Heart left ventricle (tissue), 16 donors: ENCODE measurements around the gene GADD45G. TPM values are rescaled to one million over a fixed set of nuclear protein-coding genes. Genes with fewer than 3 reads are reported as not detected.

Experiments used
- ATAC-seq, 4 donors: fragments of 200-7000 bp; cut with Tn5 transposase; one replicate each; pipeline ENCODE4 v1.9.1; 2020 to 2022; ENCODE audit warnings: moderate library complexity in 4 of 4, mild to moderate bottlenecking in 3 of 4, moderate number of reproducible peaks in 1 of 4
- DNase-seq, 5 donors: peaks; one replicate each; pipeline ENCODE4 v3.0.0-alpha.2; 2020
- H3K27ac ChIP-seq, 12 donors: fragments of 200-600 bp; sonication (generic) in 4 of 12; one replicate each; pipeline versions ENCODE4 v1.5.0 to v1.8.0; 2016 to 2022; ENCODE audit warnings: mild to moderate bottlenecking in 2 of 12
- H3K27me3 ChIP-seq, 9 donors: fragments of 200-600 bp; sonication (generic) in 2 of 9; one replicate each; pipeline versions ENCODE4 v1.5.1 to v1.8.0; 2016 to 2022; ENCODE audit warnings: mild to moderate bottlenecking in 3 of 9
- H3K36me3 ChIP-seq, 9 donors: fragments of 200-600 bp; sonication (generic) in 2 of 9; one replicate each; pipeline versions ENCODE4 v1.5.0 to v1.8.0; 2018 to 2022; ENCODE audit warnings: mild to moderate bottlenecking in 2 of 9
- H3K4me1 ChIP-seq, 12 donors: fragments of 200-600 bp; sonication (generic) in 4 of 12; one replicate each; pipeline versions ENCODE4 v1.5.0 to v1.8.0; 2016 to 2022; ENCODE audit warnings: mild to moderate bottlenecking in 3 of 12
- H3K4me3 ChIP-seq, 12 donors: fragments of 200-600 bp; sonication (generic) in 4 of 12; one replicate each; pipeline versions ENCODE4 v1.5.0 to v1.8.0; 2017 to 2022; ENCODE audit warnings: mild to moderate bottlenecking in 9 of 12, moderate library complexity in 4 of 12
- H3K9me3 ChIP-seq, 12 donors: fragments of 200-600 bp; sonication (generic) in 4 of 12; one replicate each; pipeline versions ENCODE4 v1.5.0 to v1.8.0; 2016 to 2022; ENCODE audit warnings: mild to moderate bottlenecking in 1 of 12
- CTCF ChIP-seq, 12 donors: fragments of 200-600 bp; sonication (generic) in 4 of 12; IDR thresholded peaks; one replicate each; pipeline versions ENCODE4 v1.5.0 to v1.8.0; 2018 to 2022; ENCODE audit warnings: antibody characterized with exemption in 12 of 12, mild to moderate bottlenecking in 5 of 12
- POLR2A ChIP-seq, 2 donors: fragments of 450-650 bp; IDR thresholded peaks; one replicate each; pipeline ENCODE4 v1.6.1; 2017; ENCODE audit warnings: antibody characterized with exemption in 2 of 2, mild to moderate bottlenecking in 2 of 2, moderate library complexity in 2 of 2
- WGBS, 4 donors: extraction: QIAGEN DNeasy Blood & Tissue Kit in 2 of 4; methylation state at CpG; one replicate each; pipeline versions ENCODE4 v1.1.5 to v1.1.7; 2013 to 2018; 5-methylcytosine and 5-hydroxymethylcytosine counted together
- intact Hi-C, 10 donors: fragments of 100-400 bp; cut with DNase I; formaldehyde crosslinking; loops; one replicate each; pipeline versions ENCODE4 v1.11.1 to v1.14.2; 2022
- polyA plus RNA-seq, 2 donors: library from polyadenylated mRNA; stranded (reverse); fragments of 200-250 nt; gene quantifications; one replicate each; pipeline ENCODE4 v1.2.3, GENCODE V29; 2013
- total RNA-seq, 9 donors: library from RNA; depleted of rRNA in 2 of 9; stranded (reverse); fragments of >200 nt in 2 of 9; fragmentation: NEBNext Ultra II Directional in 3 of 9; extraction: Animal tissue kit (Norgen Biotek cat#: 25700) in 3 of 9; gene quantifications; one replicate each; pipeline versions ENCODE4 v1.1.0 to v1.2.4, GENCODE V29; 2016 to 2023
- donor health status: ischemic (EF 13 %, LVEDD 7.1; RV severe dilation, severe dysfunction).
- donor health status: healthy with polysubstance abuse.
- donor health status: DM: no; HTN: yes; CAD: no.
- donor health status: DM: no; HTN: no; CAD: no.
- donor health status: ischemic (EF 25% LVEDD 6.9; RV normal size, moderate dysfunction).
- donor health status: ischemic (EF 25% LVEDD 5.7; RV mildly dilated, moderate dysfunction).
- donor health status: healthy.
- donor health status: DM: yes; HTN: yes; CAD: no.
- donor health status: ischemic (EF 35%, LVEDD 5.7; RV mildly dilated, moderate dysfunction).
- donor health status: nonischemic (EF 11% LVEDD 7.7; RV severe dilation, severe dysfunction).
- donor health status: DM: yes; HTN: yes; CAD: no.
- donor health status: PGD.
- donor health status: ischemic (EF 29% LVEDD 5.4; RV normal size, mild dysfunction).
- donor health status: nonischemic (EF 23%, LVEDD 6.1; RV moderate dilation, normal function).

GADD45G gene
- total and polyA plus RNA-seq, 11 donors, result 9.9 to 118 (median 17.7) TPM

GRCh38 chr9:89649039-89649691 is 44.4 kb downstream of the GADD45G start:
- DNase-seq (no peak), ATAC-seq (no peak)
- 88 to 94% (median 92%) methylated on average over 8 of the region's 8 CpGs for WGBS, 4 donors
- Histone ChIP-seq H3K4me1 (no peaks in the 10 kb centered on the region), H3K9me3 (no peaks in the 10 kb centered on the region), H3K36me3 (no peaks in the 10 kb centered on the region), H3K27me3 (no peaks in the 10 kb centered on the region), H3K27ac (no peak overlapping the region), H3K4me3 (no peak overlapping the region)
- TF ChIP-seq CTCF (IDR thresholded peaks at IDR 0.05) (no peak), POLR2A (IDR thresholded peaks at IDR 0.05) (no peak)
- intact Hi-C loops, result no loop called here

GRCh38 chr9:89654025-89654662 is 49.3 kb downstream of the GADD45G start:
- intact Hi-C loops, result no loop called here
- Histone ChIP-seq H3K27ac (no peak overlapping the region), H3K9me3 (no peaks in the 10 kb centered on the region), H3K4me1 (peaks cover 0 to 9% (median 0%) of the 10 kb centered on the region in 12 donors), H3K4me3 (no peak overlapping the region), H3K36me3 (no peaks in the 10 kb centered on the region), H3K27me3 (no peaks in the 10 kb centered on the region)
- no peak for DNase-seq
- no peak for ATAC-seq
- 82 to 85% (median 82%) methylated on average over 7 of the region's 7 CpGs for WGBS, 4 donors
- TF ChIP-seq CTCF (IDR thresholded peaks at IDR 0.05) (no peak), POLR2A (IDR thresholded peaks at IDR 0.05) (no peak)

GRCh38 chr9:89655056-89655989 is 50.5 kb downstream of the GADD45G start:
- 81 to 89% (median 86%) methylated on average over 17 of the region's 17 CpGs for WGBS, 4 donors
- DNase-seq, result no peak
- Histone ChIP-seq H3K27ac (no peak overlapping the region), H3K9me3 (no peaks in the 10 kb centered on the region), H3K4me3 (no peak overlapping the region), H3K27me3 (no peaks in the 10 kb centered on the region), H3K4me1 (peaks cover 0 to 9% (median under 1%) of the 10 kb centered on the region in 12 donors), H3K36me3 (no peaks in the 10 kb centered on the region)
- no peak for TF ChIP-seq CTCF (IDR thresholded peaks at IDR 0.05)
- no peak for TF ChIP-seq POLR2A (IDR thresholded peaks at IDR 0.05)
- intact Hi-C loops, result loop anchor here in 1 of 10 donors (5.0 kb wide), 1 partner anchor 48 kb away; the partner anchor contains the start of gene GADD45G
- peak in 3 of 4 donors; percentile 62 to 67 (median 63) for ATAC-seq

Other genes with a start within 250 kb of the GADD45G start
- gene SEMA4D, start 106.9 kb upstream of the GADD45G start, total RNA-seq, result 10 to 100 TPM; 12.8 to 59.8 (median 20.3) TPM
- 1 to 10 TPM; 4.0 to 8.1 TPM for gene SEMA4D, start 106.9 kb upstream of the GADD45G start, polyA plus RNA-seq